Suprapubic skin (tissue), 3 donors: Measurements from ENCODE around the gene GRID1.

ENCODE experiments used
- POLR2A ChIP-seq, 2 donors: fragments of 450-650 bp; IDR thresholded peaks; one replicate each; pipeline ENCODE4 v1.6.1; 2017; ENCODE audit warnings: antibody characterized with exemption in 2 of 2, mild to moderate bottlenecking in 2 of 2, moderate library complexity in 2 of 2
- TF ChIP-seq, protein P1 (sequence below), 2 donors: fragments of 200-600 bp in 1 of 2; fragments of 450-650 bp in 1 of 2; sonication (generic) in 1 of 2; IDR thresholded peaks; one replicate each; pipeline ENCODE4 v1.5.1; 2016 to 2019; ENCODE audit warnings: antibody characterized with exemption in 2 of 2, mild to moderate bottlenecking in 1 of 2, moderate library complexity in 1 of 2

DNA sequence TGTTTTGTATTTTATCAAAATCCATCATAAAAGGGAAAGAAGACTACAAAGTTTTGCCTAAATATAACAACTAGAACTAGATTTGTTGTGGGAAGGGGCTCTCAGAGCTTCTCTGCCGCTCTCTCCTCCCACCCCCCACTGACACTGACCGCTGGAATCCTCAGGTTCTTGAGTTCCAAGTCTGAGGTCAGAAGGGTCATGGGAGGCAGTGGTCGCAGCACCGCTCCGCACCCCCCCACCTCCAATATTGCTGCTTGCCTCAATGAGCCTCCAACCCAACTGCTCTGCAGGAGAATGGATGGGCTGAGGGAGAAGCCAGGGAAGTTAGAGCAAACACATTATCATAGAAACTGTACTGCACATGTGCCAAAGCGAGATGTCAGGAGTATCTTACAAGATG, 359.4 kb downstream of the GRID1 start:
- TF ChIP-seq, protein P1, sequence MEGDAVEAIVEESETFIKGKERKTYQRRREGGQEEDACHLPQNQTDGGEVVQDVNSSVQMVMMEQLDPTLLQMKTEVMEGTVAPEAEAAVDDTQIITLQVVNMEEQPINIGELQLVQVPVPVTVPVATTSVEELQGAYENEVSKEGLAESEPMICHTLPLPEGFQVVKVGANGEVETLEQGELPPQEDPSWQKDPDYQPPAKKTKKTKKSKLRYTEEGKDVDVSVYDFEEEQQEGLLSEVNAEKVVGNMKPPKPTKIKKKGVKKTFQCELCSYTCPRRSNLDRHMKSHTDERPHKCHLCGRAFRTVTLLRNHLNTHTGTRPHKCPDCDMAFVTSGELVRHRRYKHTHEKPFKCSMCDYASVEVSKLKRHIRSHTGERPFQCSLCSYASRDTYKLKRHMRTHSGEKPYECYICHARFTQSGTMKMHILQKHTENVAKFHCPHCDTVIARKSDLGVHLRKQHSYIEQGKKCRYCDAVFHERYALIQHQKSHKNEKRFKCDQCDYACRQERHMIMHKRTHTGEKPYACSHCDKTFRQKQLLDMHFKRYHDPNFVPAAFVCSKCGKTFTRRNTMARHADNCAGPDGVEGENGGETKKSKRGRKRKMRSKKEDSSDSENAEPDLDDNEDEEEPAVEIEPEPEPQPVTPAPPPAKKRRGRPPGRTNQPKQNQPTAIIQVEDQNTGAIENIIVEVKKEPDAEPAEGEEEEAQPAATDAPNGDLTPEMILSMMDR (IDR thresholded peaks at IDR 0.05), result no peak
- no peak for TF ChIP-seq POLR2A (IDR thresholded peaks at IDR 0.05)
